H1 (cell line): ENCODE data around the gene FRZB. TPM values are rescaled to one million over a fixed set of nuclear protein-coding genes. Genes with fewer than 3 reads are reported as not detected.
A peak's percentile ranks its signal among the peaks of the same experiment; 100 is the strongest.

Experiments
- CTCF ChIA-PET: fragments of 300-600 bp; sonication (Branson Sonifier 250); formaldehyde crosslinking; loops from one replicate; lab custom pipeline; 2021; ENCODE audit not compliant: partially characterized antibody; lab: Charles Lee
- POLR2A ChIA-PET: fragments of 300-600 bp; sonication (Branson Sonifier 250); formaldehyde crosslinking; loops from one replicate; lab custom pipeline; 2021; ENCODE audit warnings: inconsistent platforms; ENCODE audit not compliant: partially characterized antibody; lab: Charles Lee
- DNase-seq, 2 experiments: peaks; one replicate each; pipeline versions ENCODE4 v3.0.0 to v3.0.0-alpha.2; 2010 to 2022; ENCODE audit warnings: low spot score in 2 of 2, low read depth in 1 of 2, mixed read lengths in 1 of 2
- FAIRE-seq: peaks from 2 replicates; lab custom pipeline; 2011; peaks lifted over from hg19 to GRCh38; lab: Jason Lieb, UNC
- H2AFZ ChIP-seq: 2 replicates; pipeline ENCODE4 v1.8.1; 2012; ENCODE audit warnings: low read length, inconsistent platforms
- H2AK5ac ChIP-seq: 2 replicates; pipeline ENCODE4 v1.6.1; 2013; ENCODE audit warnings: low read depth, low read length
- H2BK120ac ChIP-seq: replicated peaks from 2 replicates; pipeline ENCODE3; 2013; ENCODE audit warnings: low read depth, low read length, inconsistent platforms
- H2BK12ac ChIP-seq: 2 replicates; pipeline ENCODE4 v1.6.1; 2013; ENCODE audit warnings: low read depth, low read length
- H2BK15ac ChIP-seq: 2 replicates; pipeline ENCODE4 v1.6.1; 2013; ENCODE audit warnings: low read length
- H2BK20ac ChIP-seq: 2 replicates; pipeline ENCODE4 v1.6.1; 2013; ENCODE audit warnings: low read length
- H2BK5ac ChIP-seq: 2 replicates; pipeline ENCODE4 v1.6.1; 2013; ENCODE audit warnings: low read depth, low read length
- H3K14ac ChIP-seq: 2 replicates; pipeline ENCODE4 v1.6.1; 2013; ENCODE audit warnings: inconsistent platforms; ENCODE audit not compliant: insufficient read length
- H3K18ac ChIP-seq: 2 replicates; pipeline ENCODE4 v1.6.1; 2013; ENCODE audit warnings: low read length; ENCODE audit errors: extremely low read depth
- H3K23ac ChIP-seq: 2 replicates; pipeline ENCODE4 v1.6.1; 2013; ENCODE audit warnings: inconsistent platforms; ENCODE audit not compliant: insufficient read length
- H3K23me2 ChIP-seq: 2 replicates; pipeline ENCODE4 v1.6.1; 2013; ENCODE audit warnings: low read depth, low read length
- H3K27ac ChIP-seq: 2 replicates; pipeline ENCODE4 v1.6.1; 2011; ENCODE audit warnings: low read depth, low read length, inconsistent platforms
- H3K27me3 ChIP-seq, 4 experiments: replicated peaks in 1 of 4; 1 replicate in 1 of 4; 2 replicates in 3 of 4; pipeline versions ENCODE4 v1.6.1 to v1.8.1; 2011 to 2013; ENCODE audit warnings: low read length in 3 of 4, mild to moderate bottlenecking in 3 of 4, inconsistent platforms in 2 of 4, mixed read lengths in 2 of 4, moderate library complexity in 1 of 4; ENCODE audit not compliant: control insufficient read depth in 3 of 4, insufficient read depth in 3 of 4; ENCODE audit errors: extremely low read depth in 1 of 4
- H3K36me3 ChIP-seq, 4 experiments: 2 replicates each; pipeline versions ENCODE4 v1.6.1 to v1.8.1; 2011 to 2013; ENCODE audit warnings: mild to moderate bottlenecking in 4 of 4, low read length in 3 of 4, moderate library complexity in 2 of 4, control low read depth in 1 of 4, inconsistent platforms in 1 of 4; ENCODE audit not compliant: insufficient read depth in 4 of 4, control insufficient read depth in 2 of 4
- H3K4ac ChIP-seq: replicated peaks from 2 replicates; pipeline ENCODE3; 2013; ENCODE audit warnings: low read length, low read depth, mixed read lengths, inconsistent platforms; ENCODE audit not compliant: insufficient read length
- H3K4me1 ChIP-seq, 4 experiments: replicated peaks in 1 of 4; 1 replicate in 1 of 4; 2 replicates in 3 of 4; pipeline versions ENCODE4 v1.6.1 to v1.8.1; 2011 to 2013; ENCODE audit warnings: low read length in 3 of 4, inconsistent platforms in 2 of 4, mixed read lengths in 1 of 4; ENCODE audit not compliant: insufficient read depth in 4 of 4, control insufficient read depth in 3 of 4
- H3K4me2 ChIP-seq, 2 experiments: 2 replicates each; pipeline versions ENCODE4 v1.6.1 to v1.8.1; 2011 to 2013; ENCODE audit warnings: low read depth in 2 of 2, low read length in 2 of 2, control low read depth in 1 of 2, inconsistent platforms in 1 of 2, mild to moderate bottlenecking in 1 of 2; ENCODE audit not compliant: insufficient read depth in 1 of 2
- H3K4me3 ChIP-seq, 4 experiments: fragments of 200-600, 300-600 bp in 1 of 4; sonication (generic), shearing (Covaris generic), sonication (Bioruptor Twin) in 1 of 4; 2 replicates each; pipeline versions ENCODE4 v1.5.1 to v1.8.1; 2011 to 2016; ENCODE audit warnings: low read length in 4 of 4, low read depth in 3 of 4, control low read depth in 2 of 4, inconsistent platforms in 2 of 4, mild to moderate bottlenecking in 2 of 4, mixed read lengths in 1 of 4, moderate library complexity in 1 of 4; ENCODE audit not compliant: insufficient read depth in 2 of 4; ENCODE audit errors: extremely low read depth in 1 of 4
- H3K56ac ChIP-seq: replicated peaks from 2 replicates; pipeline ENCODE3; 2013; ENCODE audit warnings: low read depth, mild to moderate bottlenecking, mixed read lengths, low read length, inconsistent platforms; ENCODE audit not compliant: insufficient read length
- H3K79me1 ChIP-seq: 2 replicates; pipeline ENCODE4 v1.6.1; 2013; ENCODE audit warnings: low read depth, low read length, control low read depth
- H3K79me2 ChIP-seq, 2 experiments: 2 replicates each; pipeline versions ENCODE4 v1.6.1 to v1.8.1; 2012 to 2013; ENCODE audit warnings: low read length in 2 of 2, mild to moderate bottlenecking in 2 of 2, inconsistent platforms in 1 of 2; ENCODE audit not compliant: insufficient read depth in 2 of 2, control insufficient read depth in 1 of 2
- H3K9ac ChIP-seq, 4 experiments: replicated peaks in 1 of 4; 1 replicate in 1 of 4; 2 replicates in 3 of 4; pipeline versions ENCODE4 v1.6.1 to v1.8.1; 2011 to 2013; ENCODE audit warnings: low read depth in 3 of 4, low read length in 3 of 4, control low read depth in 2 of 4, mild to moderate bottlenecking in 2 of 4, moderate library complexity in 2 of 4, inconsistent platforms in 1 of 4; ENCODE audit errors: extremely low read depth in 1 of 4
- H3K9me3 ChIP-seq, 2 experiments: 2 replicates each; pipeline versions ENCODE4 v1.6.1 to v1.8.1; 2012 to 2013; ENCODE audit warnings: mild to moderate bottlenecking in 2 of 2, moderate library complexity in 2 of 2, control low read depth in 1 of 2, inconsistent platforms in 1 of 2, low read depth in 1 of 2, low read length in 1 of 2, mixed read lengths in 1 of 2; ENCODE audit not compliant: insufficient read depth in 2 of 2
- H4K20me1 ChIP-seq, 2 experiments: replicated peaks in 1 of 2; 2 replicates each; pipeline versions ENCODE3 to v1.8.1; 2011 to 2013; ENCODE audit warnings: inconsistent platforms in 2 of 2, low read length in 2 of 2, mild to moderate bottlenecking in 1 of 2; ENCODE audit not compliant: insufficient read depth in 2 of 2, control insufficient read depth in 1 of 2
- H4K5ac ChIP-seq: 2 replicates; pipeline ENCODE4 v1.6.1; 2013; ENCODE audit warnings: low read length, low read depth, mixed read lengths, inconsistent platforms; ENCODE audit not compliant: insufficient read length
- H4K8ac ChIP-seq: 2 replicates; pipeline ENCODE4 v1.8.0; 2013; ENCODE audit warnings: mild to moderate bottlenecking, moderate library complexity, low read length, inconsistent platforms; ENCODE audit not compliant: insufficient read depth; ENCODE audit errors: extremely low read depth
- H4K91ac ChIP-seq: replicated peaks from 2 replicates; pipeline ENCODE3; 2013; ENCODE audit warnings: low read length, mixed read lengths, inconsistent platforms; ENCODE audit not compliant: insufficient read length
- ASH2L ChIP-seq: fragments of 200-600, 300-600 bp; sonication (generic); IDR thresholded peaks from one replicate; pipeline ENCODE4 v1.7.1; 2017; ENCODE audit warnings: low read length
- BACH1 ChIP-seq: IDR thresholded peaks from 2 replicates; pipeline ENCODE4 v1.6.1; 2012; ENCODE audit warnings: low read length, improper control_type of control experiment
- CBX8 ChIP-seq: fragments of 300-800, 300-1000 bp; sonication (generic); IDR thresholded peaks from 2 replicates; pipeline ENCODE4 v1.7.1; 2016; ENCODE audit warnings: low read depth, low read length, borderline replicate concordance
- EZH2 ChIP-seq: fragments of 200-600 bp; sonication (generic); IDR thresholded peaks from 2 replicates; pipeline ENCODE4 v1.7.1; 2012; ENCODE audit warnings: low read depth, mild to moderate bottlenecking, moderate library complexity, low read length, inconsistent platforms; ENCODE audit not compliant: severe bottlenecking
- SAP30 ChIP-seq: fragments of 300-600 bp; sonication (generic); IDR thresholded peaks from 2 replicates; pipeline ENCODE4 v1.7.1; 2012; ENCODE audit warnings: low read length, moderate library complexity, mild to moderate bottlenecking, inconsistent platforms; ENCODE audit not compliant: insufficient read depth, insufficient replicate concordance
- TAF1 ChIP-seq: IDR thresholded peaks from 2 replicates; pipeline ENCODE4 v1.6.1; 2011; ENCODE audit warnings: mild to moderate bottlenecking, low read depth, low read length
- WGBS, 2 experiments: shearing (Covaris generic) in 1 of 2; methylation state at CpG; one replicate each; pipeline versions ENCODE4 v1.1.6 to v1.1.7; 2013 to 2015; ENCODE audit warnings: low lambda C conversion rate in 2 of 2, mixed read lengths in 2 of 2, inconsistent platforms in 1 of 2, low coverage in 1 of 2, missing lambda C conversion rate in 1 of 2; ENCODE audit not compliant: insufficient replicate concordance in 2 of 2, insufficient coverage in 1 of 2, insufficient read length in 1 of 2; ENCODE audit errors: extremely low coverage in 1 of 2, missing lambda C conversion rate in 1 of 2; 5-methylcytosine and 5-hydroxymethylcytosine counted together
- polyA plus RNA-seq, 7 experiments: library from polyadenylated mRNA; depleted of rRNA in 3 of 7; stranded (reverse) in 5 of 7; unstranded in 2 of 7; fragments of >200 nt in 5 of 7; fragments of 200-250 nt in 2 of 7; gene quantifications; 1 replicate in 5 of 7; 2 replicates in 1 of 7; 4 replicates in 1 of 7; pipeline versions ENCODE4 v1.2.1 to v1.2.3, GENCODE V29; 2011 to 2013; ENCODE audit warnings: missing spikeins in 2 of 7, mixed read lengths in 2 of 7
- total RNA-seq: library from RNA; stranded (reverse); fragmentation: NEBNext Ultra II Directional; extraction: Animal tissue kit (Norgen Biotek cat#: 25700); gene quantifications from 2 replicates; pipeline ENCODE4 v1.2.1, GENCODE V29; 2021

FRZB gene
- total and polyA plus RNA-seq, 2 of the 8 experiments (the other 6 are each of a cell fraction or from before 2014, with no cell fraction given): 4.4 to 4.6 TPM

- no peaks in the 10 kb centered on the region for H3K23me2 ChIP-seq
- no peaks in the 10 kb centered on the region for H3K9me3 ChIP-seq
- TF ChIP-seq SAP30 (no peak), ASH2L (peak; percentile 27), CBX8 (no peak), EZH2 (no peak), BACH1 (0 out of 2 replicates have a peak, but pooled peaks have one; percentile 47), TAF1 (no peak)
Observed at GRCh38 chr2:182907081-182907830, 40.8 kb upstream of the FRZB start.

More at GRCh38 chr2:182907081-182907830, 40.8 kb upstream of the FRZB start:
- Histone ChIP-seq H3K27ac (no peak overlapping the region), H3K4me1 (peaks cover 0 to 2% (median 0%) of the 10 kb centered on the region in 4 experiments; a peak in 2 of 7 replicates), H3K79me1 (no peaks in the 10 kb centered on the region), H4K8ac (no peak overlapping the region), H2BK20ac (no peak overlapping the region; the same call in 1 of the 2 replicates), H2BK12ac (peak overlapping the region; percentile 44; the same call in 1 of the 2 replicates), H3K79me2 (no peaks in the 10 kb centered on the region), H3K9ac (no peak overlapping the region), H3K36me3 (peaks cover 0 to 5% (median 0%) of the 10 kb centered on the region in 4 experiments; a peak in 2 of 8 replicates), H3K27me3 (no peaks in the 10 kb centered on the region), H2BK5ac (peak overlapping the region; percentile 73; the same call in 1 of the 2 replicates), H4K5ac (no peak overlapping the region), H3K4me3 (no peak overlapping the region), H2BK120ac (no peak overlapping the region), H4K20me1 (no peaks in the 10 kb centered on the region), H3K14ac (no peak overlapping the region), H3K56ac (no peak overlapping the region), H2AFZ (no peak overlapping the region), H3K4me2 (no peak overlapping the region; a peak in 2 of 4 replicates), H3K4ac (no peak overlapping the region), H4K91ac (no peak overlapping the region), H3K18ac (no peak overlapping the region), H2AK5ac (no peak overlapping the region), H2BK15ac (no peak overlapping the region), H3K23ac (no peak overlapping the region)
- WGBS, 2 experiments: 35% methylated on average over 7 of the region's 7 CpGs; no CpG with 5 or more reads in 1 of the 2 experiments
- DNase-seq (peak; percentile 13 to 56), FAIRE-seq (peak; percentile 81)
- ChIA-PET POLR2A (no interaction called here), CTCF (interaction anchor here (0.6 to 1.9 kb wide), 7 partner anchors 12 to 164 kb away, joined by 3 to 6 read pairs (median 4); no protein-coding TSS in a partner anchor)
